Osteocyte (in vitro differentiated cells): ENCODE results near the gene OXCT1. TPM values are rescaled to one million over a fixed set of nuclear protein-coding genes. Genes with fewer than 3 reads are reported as not detected.

Experiments
- DNase-seq: peaks from one replicate; pipeline ENCODE4 v3.0.0; 2021; ENCODE audit warnings: mixed read lengths; ENCODE audit not compliant: unreplicated experiment; ENCODE audit errors: extremely low spot score
- H3K27ac Mint-ChIP-seq: one replicate; pipeline ENCODE4 v1.8.0; 2021; ENCODE audit warnings: mild to moderate bottlenecking, mixed read lengths; ENCODE audit not compliant: unreplicated experiment
- H3K27me3 Mint-ChIP-seq: one replicate; pipeline ENCODE4 v1.8.0; 2021; ENCODE audit warnings: mixed read lengths; ENCODE audit not compliant: unreplicated experiment
- H3K36me3 Mint-ChIP-seq: one replicate; pipeline ENCODE4 v1.8.0; 2021; ENCODE audit warnings: mixed read lengths; ENCODE audit not compliant: unreplicated experiment
- H3K4me1 Mint-ChIP-seq: one replicate; pipeline ENCODE4 v1.8.0; 2021; ENCODE audit warnings: mixed read lengths; ENCODE audit not compliant: unreplicated experiment
- H3K4me3 Mint-ChIP-seq: one replicate; pipeline ENCODE4 v1.8.0; 2021; ENCODE audit warnings: mild to moderate bottlenecking, moderate library complexity, mixed read lengths; ENCODE audit not compliant: unreplicated experiment
- H3K9me3 Mint-ChIP-seq: one replicate; pipeline ENCODE4 v1.8.0; 2021; ENCODE audit warnings: mixed read lengths; ENCODE audit not compliant: unreplicated experiment
- CTCF ChIP-seq: fragments of 200-600 bp; sonication (generic); IDR thresholded peaks from 2 replicates; pipeline ENCODE4 v1.5.0; 2021; ENCODE audit warnings: antibody characterized with exemption, mild to moderate bottlenecking, moderate library complexity
- total RNA-seq: library from RNA; stranded (reverse); gene quantifications from 2 replicates; pipeline ENCODE4 v1.2.1, GENCODE V29; 2021

OXCT1 gene
- total RNA-seq, 1 donor from 2014 or later, result 41.9 TPM

DNA sequence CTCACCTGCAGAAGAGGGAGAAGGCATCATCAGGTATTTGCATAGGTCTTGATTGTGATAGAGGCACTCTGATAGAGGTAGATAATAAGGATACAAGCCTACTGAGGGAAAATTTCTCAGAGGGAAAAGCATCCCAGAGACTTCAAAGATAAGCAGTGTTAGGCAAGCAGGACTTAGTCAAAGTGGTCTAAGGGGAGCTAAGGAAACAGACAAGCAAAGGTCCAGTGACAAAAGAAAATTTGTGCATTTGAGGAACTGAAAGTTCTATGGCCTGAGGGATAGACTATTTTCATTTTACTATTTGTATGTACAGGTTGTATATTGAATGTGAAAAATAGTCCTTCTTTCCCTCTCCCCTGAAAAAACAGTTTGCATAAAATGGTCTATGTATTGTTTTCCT lies 27.4 kb downstream of the OXCT1 start:
- Mint-ChIP-seq H3K27me3 (no peaks in the 10 kb centered on the region), H3K9me3 (no peaks in the 10 kb centered on the region), H3K36me3 (peaks cover 16% of the 10 kb centered on the region), H3K27ac (no peak overlapping the region), H3K4me1 (peaks cover 4% of the 10 kb centered on the region), H3K4me3 (no peak overlapping the region)
- TF ChIP-seq CTCF, result no peak
- DNase-seq, result no peak

- TF ChIP-seq CTCF, result no peak
Measured at GRCh38 chr5:41841325-41841724, 28.9 kb downstream of the OXCT1 start.

GRCh38 chr5:41840251-41840650 lies 30.0 kb downstream of the OXCT1 start:
- no peaks in the 10 kb centered on the region for H3K27me3 Mint-ChIP-seq
- no peak for DNase-seq
- no peak for TF ChIP-seq CTCF

More at GRCh38 chr5:41841325-41841724, 28.9 kb downstream of the OXCT1 start:
- H3K9me3 Mint-ChIP-seq, result no peaks in the 10 kb centered on the region
- DNase-seq, result no peak
- H3K4me1 Mint-ChIP-seq, result peaks cover 15% of the 10 kb centered on the region
- peaks cover 13% of the 10 kb centered on the region for H3K36me3 Mint-ChIP-seq
- H3K27ac Mint-ChIP-seq, result no peak overlapping the region
- H3K27me3 Mint-ChIP-seq, result no peaks in the 10 kb centered on the region
- no peak overlapping the region for H3K4me3 Mint-ChIP-seq

DNA sequence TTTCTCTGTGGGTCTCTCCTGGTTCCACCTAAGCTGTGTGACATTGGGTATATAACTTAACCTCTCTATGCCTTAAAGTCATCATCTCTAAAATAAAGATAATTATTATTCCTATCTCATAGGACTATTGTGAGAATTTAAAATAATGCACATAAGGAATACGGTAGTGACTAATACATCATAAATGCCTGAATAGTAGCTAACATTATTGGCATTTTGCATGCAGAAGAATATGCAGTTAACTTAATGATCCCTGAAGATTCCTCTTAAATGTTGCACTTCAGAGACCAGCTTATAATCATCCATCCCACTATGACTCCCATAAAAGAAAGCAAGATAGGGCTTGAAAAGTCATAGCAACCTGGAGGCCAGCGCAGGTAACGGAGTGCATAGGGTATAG lies 32.4 kb downstream of the OXCT1 start:
- no peak for TF ChIP-seq CTCF
- peaks cover 7% of the 10 kb centered on the region for H3K9me3 Mint-ChIP-seq
- no peak for DNase-seq
- H3K27me3 Mint-ChIP-seq, result no peaks in the 10 kb centered on the region
- H3K4me3 Mint-ChIP-seq, result no peak overlapping the region
- H3K4me1 Mint-ChIP-seq, result peaks cover 43% of the 10 kb centered on the region
- peak overlapping the region; percentile 12 for H3K27ac Mint-ChIP-seq
- peaks cover 23% of the 10 kb centered on the region for H3K36me3 Mint-ChIP-seq

More at GRCh38 chr5:41840251-41840650, 30.0 kb downstream of the OXCT1 start:
- Mint-ChIP-seq H3K36me3 (peaks cover 13% of the 10 kb centered on the region), H3K4me3 (no peak overlapping the region), H3K9me3 (no peaks in the 10 kb centered on the region), H3K4me1 (peaks cover 23% of the 10 kb centered on the region), H3K27ac (no peak overlapping the region)

- no peak overlapping the region for H3K4me3 Mint-ChIP-seq
- DNase-seq, result peak; percentile 86
Measured at GRCh38 chr5:41835645-41836044, 34.6 kb downstream of the OXCT1 start.

More at GRCh38 chr5:41835645-41836044, 34.6 kb downstream of the OXCT1 start:
- H3K36me3 Mint-ChIP-seq, result peaks cover 36% of the 10 kb centered on the region
- H3K9me3 Mint-ChIP-seq, result peaks cover 16% of the 10 kb centered on the region
- no peak for TF ChIP-seq CTCF
- no peaks in the 10 kb centered on the region for H3K27me3 Mint-ChIP-seq
- H3K27ac Mint-ChIP-seq, result peak overlapping the region; percentile 92
- H3K4me1 Mint-ChIP-seq, result peaks cover 50% of the 10 kb centered on the region
